Neural cell (in vitro differentiated cells): Measurements from ENCODE around the gene SERTAD2.

Experiments used
- EP300 ChIP-seq: fragments of 450-650 bp; conservative IDR thresholded peaks from 2 replicates; pipeline ENCODE4 v1.6.1; 2014; ENCODE audit warnings: antibody characterized with exemption, mild to moderate bottlenecking, moderate library complexity; ENCODE audit not compliant: poor library complexity, severe bottlenecking
- EZH2 ChIP-seq: fragments of 200-600, 300-800 bp; shearing (Covaris generic), sonication (generic); IDR thresholded peaks from 2 replicates; pipeline ENCODE4 v1.6.1; 2014; ENCODE audit warnings: antibody characterized with exemption, low read length, borderline replicate concordance, mild to moderate bottlenecking; ENCODE audit not compliant: insufficient read depth, poor library complexity, severe bottlenecking
- MXI1 ChIP-seq: fragments of 450-650 bp; conservative IDR thresholded peaks from 2 replicates; pipeline ENCODE4 v1.6.1; 2014; ENCODE audit warnings: antibody characterized with exemption, mild to moderate bottlenecking; ENCODE audit not compliant: poor library complexity, severe bottlenecking
- POLR2AphosphoS5 ChIP-seq: IDR thresholded peaks from 2 replicates; pipeline ENCODE4 v1.6.1; 2012
- RAD21 ChIP-seq: fragments of 450-650 bp; conservative IDR thresholded peaks from 2 replicates; pipeline ENCODE4 v1.6.1; 2014; ENCODE audit warnings: antibody characterized with exemption, mild to moderate bottlenecking, moderate library complexity
- REST ChIP-seq: IDR thresholded peaks from 2 replicates; pipeline ENCODE4 v1.6.1; 2012; ENCODE audit warnings: borderline replicate concordance
- SMC3 ChIP-seq: fragments of 450-650 bp; conservative IDR thresholded peaks from 2 replicates; pipeline ENCODE4 v1.6.1; 2014; ENCODE audit warnings: antibody characterized with exemption, mild to moderate bottlenecking, moderate library complexity; ENCODE audit not compliant: poor library complexity
- TAF1 ChIP-seq: IDR thresholded peaks from 2 replicates; pipeline ENCODE4 v1.6.1; 2012; ENCODE audit warnings: low read depth
- TF ChIP-seq, protein P1 (sequence below): fragments of 450-650 bp; IDR thresholded peaks from 2 replicates; pipeline ENCODE4 v1.5.1; 2014; ENCODE audit warnings: antibody characterized with exemption, mild to moderate bottlenecking, moderate library complexity; ENCODE audit not compliant: poor library complexity, severe bottlenecking

DNA sequence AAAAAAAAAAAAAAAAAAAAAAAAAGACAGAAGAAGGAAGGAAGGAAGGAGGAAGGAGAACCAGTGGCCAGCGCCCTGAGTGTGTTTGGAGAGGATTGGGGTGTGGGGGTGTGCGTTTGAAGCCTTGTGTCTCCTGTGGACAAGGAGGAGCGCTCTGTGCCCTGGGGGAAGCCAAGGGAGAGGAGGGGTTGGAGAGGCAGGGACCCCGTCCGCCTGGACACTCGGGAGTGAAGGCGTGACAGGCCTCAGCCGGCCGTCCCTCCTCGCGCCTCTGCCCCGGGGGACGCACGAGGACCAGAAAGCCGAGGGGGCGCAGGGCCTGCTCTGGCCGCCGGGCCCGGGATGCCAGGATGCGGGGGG lies 44.9 kb downstream of the SERTAD2 start:
- TF ChIP-seq, protein P1, sequence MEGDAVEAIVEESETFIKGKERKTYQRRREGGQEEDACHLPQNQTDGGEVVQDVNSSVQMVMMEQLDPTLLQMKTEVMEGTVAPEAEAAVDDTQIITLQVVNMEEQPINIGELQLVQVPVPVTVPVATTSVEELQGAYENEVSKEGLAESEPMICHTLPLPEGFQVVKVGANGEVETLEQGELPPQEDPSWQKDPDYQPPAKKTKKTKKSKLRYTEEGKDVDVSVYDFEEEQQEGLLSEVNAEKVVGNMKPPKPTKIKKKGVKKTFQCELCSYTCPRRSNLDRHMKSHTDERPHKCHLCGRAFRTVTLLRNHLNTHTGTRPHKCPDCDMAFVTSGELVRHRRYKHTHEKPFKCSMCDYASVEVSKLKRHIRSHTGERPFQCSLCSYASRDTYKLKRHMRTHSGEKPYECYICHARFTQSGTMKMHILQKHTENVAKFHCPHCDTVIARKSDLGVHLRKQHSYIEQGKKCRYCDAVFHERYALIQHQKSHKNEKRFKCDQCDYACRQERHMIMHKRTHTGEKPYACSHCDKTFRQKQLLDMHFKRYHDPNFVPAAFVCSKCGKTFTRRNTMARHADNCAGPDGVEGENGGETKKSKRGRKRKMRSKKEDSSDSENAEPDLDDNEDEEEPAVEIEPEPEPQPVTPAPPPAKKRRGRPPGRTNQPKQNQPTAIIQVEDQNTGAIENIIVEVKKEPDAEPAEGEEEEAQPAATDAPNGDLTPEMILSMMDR, result no peak
- TF ChIP-seq SMC3, result no peak
- TF ChIP-seq EZH2, result no peak
- no peak for TF ChIP-seq POLR2AphosphoS5
- no peak for TF ChIP-seq RAD21
- no peak for TF ChIP-seq EP300
- no peak for TF ChIP-seq REST
- TF ChIP-seq TAF1, result no peak
- no peak for TF ChIP-seq MXI1
